ENCODE measurements around the gene ADH5. TPM values are rescaled to one million over a fixed set of nuclear protein-coding genes. Genes with fewer than 3 reads are reported as not detected.

The ADH5 gene
- polyA plus RNA-seq, 6 donors from 2014 or later: 89.6 to 122 (median 100) TPM

Other genes with a start within 250 kb of the ADH5 start
- gene EIF4E, start 159.7 kb downstream of the ADH5 start, polyA plus RNA-seq (ENCODE audit: low read depth in 6 of 6): 100 to 1,000 TPM in 1 of 6 donors, 10 to 100 TPM in 5; 60.2 to 111 (median 70.2) TPM
- gene METAP1, start 93.1 kb downstream of the ADH5 start, polyA plus RNA-seq (ENCODE audit: low read depth in 6 of 6): 10 to 100 TPM; 12.8 to 30.3 (median 24.6) TPM
- not detected for gene ADH4, start 55.5 kb upstream of the ADH5 start, polyA plus RNA-seq (ENCODE audit: low read depth in 6 of 6)
- under 1 TPM in 1 of 6 donors, not detected in 5; 0.64 TPM for gene ADH6, start 130.5 kb upstream of the ADH5 start, polyA plus RNA-seq (ENCODE audit: low read depth in 6 of 6)
- not detected for gene ADH1A, start 202.2 kb upstream of the ADH5 start, polyA plus RNA-seq (ENCODE audit: low read depth in 6 of 6)
- gene ADH1B, start 232.6 kb upstream of the ADH5 start, polyA plus RNA-seq (ENCODE audit: low read depth in 6 of 6): not detected

Measured in naive B cell (primary cell).